ENCODE measurements around the gene OCRL.

The OCRL gene

DNA sequence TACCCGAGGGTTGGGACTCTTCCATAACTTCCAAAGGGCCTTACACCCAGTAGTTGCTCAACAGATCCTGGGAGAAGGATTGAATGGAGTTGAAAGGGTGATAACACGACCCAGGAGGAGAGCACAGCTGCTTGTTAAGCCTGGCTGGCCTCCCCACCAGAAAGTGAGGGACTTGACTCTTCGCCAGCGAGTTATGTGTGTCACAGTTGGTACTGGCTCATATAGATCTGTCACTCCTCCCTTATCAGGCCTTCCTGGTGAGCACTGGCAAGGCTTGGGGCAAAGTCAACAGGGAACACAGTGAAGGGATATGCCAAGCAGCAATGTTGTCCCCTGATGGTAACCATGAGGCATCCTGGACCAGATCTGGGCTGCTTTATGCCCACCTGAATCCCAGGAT, 78.9 kb downstream of the OCRL start:
- H3K36me3 Mint-ChIP-seq (ENCODE audit: low read depth): no peaks in the 10 kb centered on the region
- no peaks in the 10 kb centered on the region for H3K4me1 Mint-ChIP-seq
- H3K27me3 Mint-ChIP-seq: no peaks in the 10 kb centered on the region
- no peaks in the 10 kb centered on the region for H3K9me3 Mint-ChIP-seq
- ATAC-seq (no peak), DNase-seq (no peak)
- no peak overlapping the region for H3K4me3 Mint-ChIP-seq
- H3K27ac Mint-ChIP-seq: no peak overlapping the region

DNA sequence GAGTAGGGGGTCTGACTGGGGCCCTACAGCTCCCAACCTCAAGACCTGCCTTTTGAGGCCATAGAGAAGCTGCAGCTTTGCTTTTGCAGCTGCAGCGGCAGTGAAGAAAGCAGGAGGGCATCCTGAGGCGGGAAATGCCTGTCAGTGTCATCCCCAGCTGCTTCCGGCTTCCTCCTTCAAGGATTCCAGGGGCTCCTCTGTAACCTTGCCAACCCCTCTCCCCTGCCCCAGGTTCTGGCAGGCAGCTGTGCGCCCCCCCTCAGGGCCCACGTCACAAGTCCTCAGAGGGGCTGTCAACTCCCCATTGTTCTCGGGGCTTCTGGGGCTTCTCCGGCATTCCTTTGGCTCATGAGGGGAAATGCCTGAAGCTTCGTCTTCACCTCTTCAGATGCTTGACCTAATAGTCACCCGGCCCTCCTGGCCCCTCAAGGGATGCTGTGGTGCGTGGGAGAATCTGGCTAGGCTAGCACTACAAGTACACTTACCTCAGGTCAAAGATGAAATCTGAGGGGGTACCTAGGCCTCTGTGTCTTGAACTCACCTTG, 82.8 kb downstream of the OCRL start:
- ATAC-seq: no peak
- Mint-ChIP-seq H3K27ac (no peak overlapping the region), H3K4me3 (no peak overlapping the region)

GRCh38 chrX:129626026-129626425, 86.0 kb downstream of the OCRL start:
- H3K4me3 Mint-ChIP-seq: no peak overlapping the region
- H3K27ac Mint-ChIP-seq: no peak overlapping the region

More for the DNA sequence above, 82.8 kb downstream of the OCRL start:
- no peaks in the 10 kb centered on the region for H3K36me3 Mint-ChIP-seq (ENCODE audit: low read depth)
- H3K9me3 Mint-ChIP-seq: no peaks in the 10 kb centered on the region
- H3K27me3 Mint-ChIP-seq: no peaks in the 10 kb centered on the region
- DNase-seq: no peak
- H3K4me1 Mint-ChIP-seq: no peaks in the 10 kb centered on the region

DNA sequence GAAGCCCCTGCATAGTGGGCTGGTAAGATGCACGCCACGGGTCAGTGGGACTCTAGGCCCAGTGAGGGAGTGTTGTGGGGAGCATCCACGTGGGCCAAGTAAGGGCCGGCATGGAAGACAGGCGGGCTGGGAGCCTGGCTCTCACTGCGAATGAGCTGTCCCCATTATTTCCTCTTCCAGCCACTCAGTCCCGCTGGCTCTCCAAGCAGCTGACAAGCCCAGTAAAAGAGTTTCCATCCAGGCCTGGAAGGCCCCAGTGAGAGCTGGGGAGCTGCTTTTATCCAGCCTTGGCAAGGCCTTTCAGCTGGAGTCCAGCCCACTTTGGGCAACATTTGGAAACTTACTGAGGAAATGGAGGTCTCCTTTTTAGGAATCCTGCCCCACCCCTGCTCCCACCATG, 89.8 kb downstream of the OCRL start:
- no peak overlapping the region for H3K4me3 Mint-ChIP-seq
- H3K27ac Mint-ChIP-seq: no peak overlapping the region
- no peaks in the 10 kb centered on the region for H3K36me3 Mint-ChIP-seq (ENCODE audit: low read depth)
- H3K4me1 Mint-ChIP-seq: no peaks in the 10 kb centered on the region
- H3K9me3 Mint-ChIP-seq: no peaks in the 10 kb centered on the region
- ATAC-seq (no peak), DNase-seq (no peak)
- no peaks in the 10 kb centered on the region for H3K27me3 Mint-ChIP-seq

More at GRCh38 chrX:129626026-129626425, 86.0 kb downstream of the OCRL start:
- no peaks in the 10 kb centered on the region for H3K27me3 Mint-ChIP-seq
- H3K4me1 Mint-ChIP-seq: no peaks in the 10 kb centered on the region
- ATAC-seq: no peak
- DNase-seq: no peak
- H3K36me3 Mint-ChIP-seq (ENCODE audit: low read depth): no peaks in the 10 kb centered on the region
- no peaks in the 10 kb centered on the region for H3K9me3 Mint-ChIP-seq

- no peak overlapping the region for H3K27ac Mint-ChIP-seq
- H3K9me3 Mint-ChIP-seq: no peaks in the 10 kb centered on the region
- H3K4me3 Mint-ChIP-seq: no peak overlapping the region
- H3K4me1 Mint-ChIP-seq: no peaks in the 10 kb centered on the region
- ATAC-seq (no peak), DNase-seq (no peak)
- H3K36me3 Mint-ChIP-seq (ENCODE audit: low read depth): no peaks in the 10 kb centered on the region
- H3K27me3 Mint-ChIP-seq: no peaks in the 10 kb centered on the region
Measured at GRCh38 chrX:129631849-129632248, 91.8 kb downstream of the OCRL start.

DNA sequence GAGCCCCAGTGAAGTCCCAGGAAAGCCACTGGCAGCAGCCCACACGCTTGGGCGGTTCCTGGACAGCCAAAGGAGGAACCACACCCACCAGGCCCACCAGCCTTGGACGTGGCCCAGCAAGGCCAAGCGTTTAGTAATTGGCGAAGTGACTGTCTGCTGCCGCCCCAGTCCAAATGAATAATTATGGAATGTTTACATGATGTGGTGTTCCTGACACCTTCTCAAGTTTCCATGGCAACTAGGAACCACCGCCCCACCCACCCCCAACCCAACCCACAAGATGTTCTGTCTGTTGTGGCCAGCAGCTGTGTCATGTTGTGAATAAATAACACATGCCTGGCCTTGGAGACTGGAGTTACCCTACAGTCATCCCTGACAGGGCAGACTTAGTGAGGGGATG, 92.4 kb downstream of the OCRL start:
- H3K27ac Mint-ChIP-seq: no peak overlapping the region
- H3K9me3 Mint-ChIP-seq: no peaks in the 10 kb centered on the region
- no peak for DNase-seq
- no peak overlapping the region for H3K4me3 Mint-ChIP-seq
- no peaks in the 10 kb centered on the region for H3K27me3 Mint-ChIP-seq
- no peak for ATAC-seq
- H3K4me1 Mint-ChIP-seq: no peaks in the 10 kb centered on the region
- no peaks in the 10 kb centered on the region for H3K36me3 Mint-ChIP-seq (ENCODE audit: low read depth)

DNA sequence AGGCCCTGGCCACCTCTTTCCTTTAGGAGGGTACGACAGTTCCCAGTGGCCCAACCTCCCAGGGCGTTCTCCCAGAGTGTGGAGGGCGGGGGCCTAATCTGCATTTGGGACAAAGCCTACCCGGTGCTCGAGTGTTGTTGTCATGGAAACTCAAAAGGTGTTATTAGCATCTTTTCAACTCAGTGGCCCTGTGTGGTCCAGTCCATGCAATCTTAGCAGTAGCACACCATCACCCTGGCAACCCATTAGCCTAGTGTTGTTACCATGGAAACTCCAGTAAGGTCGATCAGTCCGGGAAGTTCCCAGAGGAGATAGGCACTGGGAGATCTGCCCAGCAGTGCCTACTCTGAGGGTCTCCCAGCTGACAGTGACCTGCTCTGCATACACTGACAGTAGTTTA, 94.5 kb downstream of the OCRL start:
- Mint-ChIP-seq H3K4me3 (no peak overlapping the region), H3K36me3 (ENCODE audit: low read depth) (no peaks in the 10 kb centered on the region), H3K9me3 (no peaks in the 10 kb centered on the region), H3K27me3 (no peaks in the 10 kb centered on the region), H3K4me1 (no peaks in the 10 kb centered on the region), H3K27ac (no peak overlapping the region)
- DNase-seq (no peak), ATAC-seq (no peak)

- Mint-ChIP-seq H3K9me3 (no peaks in the 10 kb centered on the region), H3K4me1 (no peaks in the 10 kb centered on the region), H3K4me3 (no peak overlapping the region), H3K27ac (no peak overlapping the region), H3K36me3 (ENCODE audit: low read depth) (no peaks in the 10 kb centered on the region), H3K27me3 (no peaks in the 10 kb centered on the region)
- DNase-seq (no peak), ATAC-seq (no peak)
Measured at GRCh38 chrX:129636175-129636681, 96.2 kb downstream of the OCRL start.

DNA sequence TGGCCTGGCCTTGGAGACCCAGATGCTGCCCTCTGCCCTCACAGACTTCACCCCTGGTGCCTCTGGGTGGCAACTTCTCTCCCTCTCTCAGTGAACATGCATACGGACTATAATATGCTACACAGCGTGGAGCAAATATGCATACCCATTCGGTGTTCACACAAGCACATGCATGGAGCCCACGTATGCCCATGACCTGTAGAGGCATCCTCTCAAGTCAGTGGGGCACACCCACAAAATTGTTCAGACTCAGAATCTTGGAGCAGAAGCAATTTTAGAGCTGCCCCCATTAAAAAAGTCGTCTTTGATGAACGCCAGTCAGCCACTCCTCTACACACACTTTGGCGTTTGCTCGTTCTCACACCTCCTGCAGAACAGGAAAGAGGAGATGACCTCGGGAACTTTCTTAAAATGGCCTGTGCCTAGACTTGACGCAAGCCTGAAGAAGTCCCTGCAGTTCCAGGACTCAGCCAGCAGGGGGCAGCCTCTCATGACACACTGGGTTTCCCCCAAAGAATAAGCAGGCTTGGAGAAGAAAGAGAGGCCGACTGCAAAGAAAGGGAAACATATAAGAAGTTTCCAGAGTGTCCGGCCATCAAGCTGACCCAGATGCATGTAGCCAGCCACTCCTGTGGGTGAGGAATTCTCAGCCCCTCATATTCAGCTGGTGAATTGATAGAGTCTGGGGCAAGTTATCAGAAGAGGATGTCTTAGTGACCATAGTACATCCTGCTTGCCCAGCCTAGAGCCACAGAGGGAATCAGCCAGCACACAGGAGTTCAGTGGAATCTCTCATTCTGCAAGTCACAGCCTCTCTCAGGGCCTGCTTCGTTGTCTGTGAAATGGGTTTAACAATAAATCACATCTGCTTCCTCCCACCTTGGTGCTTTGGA, 97.4 kb downstream of the OCRL start:
- ATAC-seq (peak; percentile 68), DNase-seq (peak; percentile 75)
- H3K4me1 Mint-ChIP-seq: no peaks in the 10 kb centered on the region
- no peak overlapping the region for H3K4me3 Mint-ChIP-seq
- H3K9me3 Mint-ChIP-seq: no peaks in the 10 kb centered on the region
- H3K27ac Mint-ChIP-seq: no peak overlapping the region
- H3K36me3 Mint-ChIP-seq (ENCODE audit: low read depth): no peaks in the 10 kb centered on the region
- no peaks in the 10 kb centered on the region for H3K27me3 Mint-ChIP-seq

DNA sequence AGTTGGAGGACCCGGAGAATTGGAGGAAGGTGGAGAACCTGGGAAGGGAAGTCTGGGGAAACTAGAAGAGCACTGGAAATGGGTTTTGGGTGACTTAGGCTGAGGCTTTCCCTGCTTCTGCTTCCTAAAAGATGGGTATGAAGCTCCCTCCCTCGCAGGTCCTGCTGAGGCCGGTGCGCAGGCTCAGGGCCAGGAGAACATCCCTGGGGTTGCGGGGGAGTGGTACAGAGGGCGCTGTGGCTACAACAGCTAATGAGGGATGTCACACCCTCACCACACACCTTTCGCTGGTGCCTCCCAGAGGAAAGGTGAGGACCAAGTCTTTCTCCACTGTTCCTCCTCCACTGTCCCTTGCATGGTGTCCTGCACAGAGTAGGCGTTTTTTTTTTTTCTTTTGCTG, 98.9 kb downstream of the OCRL start:
- no peaks in the 10 kb centered on the region for H3K27me3 Mint-ChIP-seq
- no peak overlapping the region for H3K27ac Mint-ChIP-seq
- no peaks in the 10 kb centered on the region for H3K36me3 Mint-ChIP-seq (ENCODE audit: low read depth)
- H3K4me3 Mint-ChIP-seq: no peak overlapping the region
- H3K9me3 Mint-ChIP-seq: no peaks in the 10 kb centered on the region
- no peaks in the 10 kb centered on the region for H3K4me1 Mint-ChIP-seq
- DNase-seq (no peak), ATAC-seq (no peak)

DNA sequence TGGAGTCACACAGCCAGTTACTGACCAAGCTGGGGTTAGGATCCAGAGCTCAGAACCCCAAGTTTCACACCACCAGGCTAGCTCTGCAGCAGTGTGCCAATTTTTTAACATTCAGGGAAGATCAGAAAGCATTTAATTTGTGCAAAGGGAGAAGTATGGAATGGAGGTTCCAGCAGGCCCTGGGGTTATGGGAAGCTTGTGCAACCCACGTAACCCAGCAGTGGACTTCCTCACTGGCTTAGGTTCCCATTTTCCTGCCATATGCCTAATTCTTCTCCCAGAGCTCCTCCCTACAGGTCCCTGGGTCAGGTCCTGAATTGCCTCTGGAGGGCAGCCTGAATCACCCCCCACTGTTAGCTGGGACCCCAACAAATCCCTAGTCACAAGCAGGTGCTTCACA, 100.7 kb downstream of the OCRL start:
- Mint-ChIP-seq H3K27ac (no peak overlapping the region), H3K4me3 (no peak overlapping the region)
- DNase-seq: no peak

DNA sequence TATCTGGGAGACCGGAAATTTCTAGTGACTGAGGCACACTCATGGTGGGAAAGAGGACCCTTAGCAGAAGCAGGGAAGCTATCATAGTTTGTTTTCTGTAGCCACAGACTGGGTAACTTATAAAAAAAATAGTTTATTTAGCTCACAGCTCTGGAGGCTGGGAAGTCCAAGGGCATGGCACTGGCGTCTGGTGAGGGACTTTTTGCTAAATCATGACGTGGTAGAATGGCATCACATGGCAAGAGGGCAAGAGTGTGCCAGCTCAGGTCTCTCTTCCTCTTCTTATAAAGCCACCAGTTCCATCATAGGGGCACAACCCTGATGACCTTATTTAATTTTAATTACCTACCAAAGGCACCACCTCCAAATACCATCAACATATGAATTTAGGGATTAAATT, 101.4 kb downstream of the OCRL start:
- H3K9me3 Mint-ChIP-seq: no peaks in the 10 kb centered on the region
- no peak overlapping the region for H3K27ac Mint-ChIP-seq
- no peak overlapping the region for H3K4me3 Mint-ChIP-seq

More for the DNA sequence above, 100.7 kb downstream of the OCRL start:
- Mint-ChIP-seq H3K36me3 (ENCODE audit: low read depth) (no peaks in the 10 kb centered on the region), H3K9me3 (no peaks in the 10 kb centered on the region), H3K4me1 (no peaks in the 10 kb centered on the region), H3K27me3 (no peaks in the 10 kb centered on the region)
- no peak for ATAC-seq

DNA sequence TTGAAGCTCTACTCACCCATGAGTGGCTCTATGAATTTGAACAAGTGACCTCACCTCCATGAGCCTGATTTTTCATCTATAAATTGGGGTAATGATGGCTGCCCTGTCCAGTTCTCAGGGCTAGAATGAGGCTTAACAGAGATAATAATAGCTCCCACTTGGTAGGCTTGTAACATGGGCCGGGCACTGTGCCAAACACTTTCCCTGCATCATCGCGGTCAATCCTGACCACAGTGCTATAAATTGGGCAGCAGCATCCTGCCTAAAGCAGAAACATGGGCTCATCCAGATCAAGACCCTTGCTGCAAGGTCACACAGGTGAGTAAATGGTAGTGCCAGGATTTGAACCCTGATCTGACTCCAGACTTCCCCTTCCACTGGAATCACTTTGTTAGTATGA, 101.9 kb downstream of the OCRL start:
- ATAC-seq (no peak), DNase-seq (no peak)
- Mint-ChIP-seq H3K4me1 (no peaks in the 10 kb centered on the region), H3K27me3 (no peaks in the 10 kb centered on the region), H3K4me3 (no peak overlapping the region), H3K36me3 (ENCODE audit: low read depth) (no peaks in the 10 kb centered on the region), H3K9me3 (no peaks in the 10 kb centered on the region), H3K27ac (no peak overlapping the region)

More for the DNA sequence above, 101.4 kb downstream of the OCRL start:
- DNase-seq (no peak), ATAC-seq (no peak)
- Mint-ChIP-seq H3K27me3 (no peaks in the 10 kb centered on the region), H3K4me1 (no peaks in the 10 kb centered on the region), H3K36me3 (ENCODE audit: low read depth) (no peaks in the 10 kb centered on the region)
